GM18517 (cell line): ENCODE data around the gene HEATR1.
"Not testable (repeated sequence)": the region's sequence is repeated elsewhere in the genome, so short reads cannot be mapped to it uniquely, and the experiment has no call there.

Source experiments
- ATAC-seq: cut with Tn5 transposase; IDR thresholded peaks from one replicate; pipeline ENCODE4 v1.9.1; 2021; ENCODE audit warnings: mild to moderate bottlenecking, moderate library complexity; ENCODE audit not compliant: unreplicated experiment

Gene HEATR1

GRCh38 chr1:236514703-236515442 lies 89.4 kb downstream of the HEATR1 start:
- ATAC-seq: no peak

GRCh38 chr1:236511735-236512418 lies 92.4 kb downstream of the HEATR1 start:
- ATAC-seq: no peak

GRCh38 chr1:236509647-236510401 lies 94.5 kb downstream of the HEATR1 start:
- no peak for ATAC-seq

- no peak for ATAC-seq
Measured at GRCh38 chr1:236509203-236509602, 95.1 kb downstream of the HEATR1 start.

- ATAC-seq: no peak
Measured at GRCh38 chr1:236508593-236509027, 95.7 kb downstream of the HEATR1 start.

- ATAC-seq: no peak
Measured at GRCh38 chr1:236507022-236507700, 97.2 kb downstream of the HEATR1 start.

GRCh38 chr1:236504338-236504737 lies 100.0 kb downstream of the HEATR1 start:
- ATAC-seq: not testable (repeated sequence)

- ATAC-seq: no peak
Measured at GRCh38 chr1:236502972-236503639, 101.2 kb downstream of the HEATR1 start.

- ATAC-seq: no peak
Measured at GRCh38 chr1:236502579-236502971, 101.7 kb downstream of the HEATR1 start.

- ATAC-seq: no peak
Measured at GRCh38 chr1:236501093-236501492, 103.2 kb downstream of the HEATR1 start.
